GM18909 (cell line): ENCODE data around the gene ALDH7A1.
"Not testable (repeated sequence)": the region's sequence is repeated elsewhere in the genome, so short reads cannot be mapped to it uniquely, and the experiment has no call there.

ENCODE experiments used
- ATAC-seq: cut with Tn5 transposase; IDR thresholded peaks from one replicate; pipeline ENCODE4 v1.9.1; 2021; ENCODE audit warnings: mild to moderate bottlenecking; ENCODE audit not compliant: unreplicated experiment, poor library complexity

ALDH7A1 gene

GRCh38 chr5:126538579-126538978, 56.4 kb downstream of the ALDH7A1 start:
- no peak for ATAC-seq

DNA sequence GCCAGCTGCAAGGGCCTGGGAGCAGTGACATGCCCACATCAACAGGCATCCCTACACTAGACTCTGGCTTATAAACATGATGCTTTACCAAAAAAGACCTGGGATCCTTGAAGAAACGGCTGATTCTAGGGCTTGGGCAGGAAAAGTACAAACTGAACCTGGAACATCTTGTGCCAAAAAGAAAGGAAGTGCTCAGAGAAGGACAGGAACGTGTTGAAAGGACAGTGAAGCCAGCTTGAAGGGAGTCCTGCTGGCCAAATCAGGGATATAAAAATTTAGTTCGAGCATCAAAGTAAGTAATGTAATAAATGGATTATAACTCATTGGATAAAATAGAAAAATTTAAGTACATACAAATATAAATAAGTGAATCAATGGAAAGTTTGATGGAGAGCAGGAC, 58.1 kb downstream of the ALDH7A1 start:
- no peak for ATAC-seq

GRCh38 chr5:126535856-126536545, 59.0 kb downstream of the ALDH7A1 start:
- no peak for ATAC-seq

- ATAC-seq, result no peak
Observed at GRCh38 chr5:126534553-126534952, 60.5 kb downstream of the ALDH7A1 start.

- no peak for ATAC-seq
Observed at GRCh38 chr5:126531543-126532120, 63.4 kb downstream of the ALDH7A1 start.

DNA sequence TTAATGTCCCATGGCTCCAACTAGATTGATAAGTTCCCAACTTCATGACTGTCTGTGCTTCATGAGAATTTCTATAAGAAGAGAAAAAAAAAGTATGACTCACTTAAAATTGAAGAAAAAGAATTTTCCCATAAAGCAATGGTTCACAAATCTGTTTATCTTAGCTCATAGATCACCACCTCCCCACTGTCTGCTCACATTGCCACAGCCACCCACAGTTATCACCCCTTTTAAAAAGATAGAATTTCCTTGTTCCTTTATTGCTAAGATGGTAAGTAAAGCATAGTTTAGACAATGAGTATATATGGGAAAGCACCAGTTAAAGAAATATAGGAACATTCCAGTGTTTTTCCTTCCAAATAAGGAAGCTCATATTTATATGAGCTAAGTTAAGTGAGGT, 67.1 kb downstream of the ALDH7A1 start:
- ATAC-seq, result no peak

DNA sequence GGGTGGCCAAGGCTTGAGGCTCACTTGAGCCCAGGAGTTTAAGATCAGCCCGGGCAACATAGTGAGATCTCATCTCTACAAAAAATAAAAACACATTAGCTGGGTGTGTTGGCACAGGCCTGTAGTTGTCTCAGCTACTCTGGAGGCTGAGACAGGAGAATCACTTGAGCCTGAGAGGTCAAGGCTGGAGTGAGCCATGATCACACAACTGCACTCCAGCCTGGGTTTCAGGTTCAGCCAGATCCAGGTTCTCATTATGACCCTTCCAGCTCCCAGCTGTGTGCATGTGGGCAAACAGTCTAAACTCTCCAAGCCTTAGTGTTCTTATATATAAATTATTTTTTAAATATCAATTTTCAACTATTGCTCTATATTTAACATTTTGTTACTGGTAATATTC, 67.9 kb downstream of the ALDH7A1 start:
- no peak for ATAC-seq

DNA sequence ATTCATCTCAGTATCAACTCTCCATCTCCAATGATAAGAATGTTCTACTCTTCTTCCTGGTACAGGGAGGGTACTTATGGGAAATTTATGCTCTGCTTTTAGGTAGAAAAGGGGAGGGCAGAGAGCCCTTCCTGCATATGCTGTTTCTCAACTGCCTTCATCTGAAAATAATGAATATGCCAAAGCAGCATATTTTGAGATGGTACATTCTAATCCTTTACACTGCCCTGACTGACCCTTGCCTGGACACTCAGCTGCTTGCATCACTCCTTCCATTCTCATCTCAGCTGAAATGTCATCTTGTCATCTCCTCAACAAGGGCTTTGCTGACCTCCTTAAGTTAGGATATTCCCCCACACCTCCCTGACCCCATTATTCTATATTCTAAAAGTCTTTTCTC, 68.5 kb downstream of the ALDH7A1 start:
- ATAC-seq, result no peak

DNA sequence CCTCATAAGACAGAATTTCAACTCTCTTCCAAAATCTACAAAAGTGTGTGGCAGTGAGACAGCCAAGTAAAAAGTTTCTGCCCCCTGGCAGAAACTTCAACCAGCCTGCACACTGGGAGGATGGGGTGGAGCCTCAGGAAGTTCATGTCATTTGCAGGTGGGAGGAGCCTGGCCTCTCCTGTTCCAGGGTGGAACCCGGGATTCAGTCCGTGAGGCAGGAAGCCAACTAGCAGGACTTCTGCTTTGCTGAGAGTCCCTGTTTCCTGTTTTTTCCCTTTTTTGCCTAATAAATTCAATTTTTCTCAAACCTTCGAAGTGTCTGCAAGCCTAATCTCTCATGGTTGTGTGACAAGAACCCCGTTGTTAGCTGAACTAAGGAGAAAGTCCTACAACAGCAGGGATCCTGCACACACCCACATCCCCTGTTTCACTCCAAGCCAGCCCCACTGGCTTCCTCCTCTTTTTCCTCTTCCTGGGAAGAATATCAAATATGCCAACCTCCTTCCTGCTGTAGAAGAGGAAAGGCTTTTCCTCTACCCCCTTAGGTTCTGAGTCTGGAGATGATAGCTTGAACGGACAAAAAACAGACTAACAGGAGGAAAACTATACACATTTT, 69.3 kb downstream of the ALDH7A1 start:
- ATAC-seq, result no peak

GRCh38 chr5:126523818-126524510, 71.1 kb downstream of the ALDH7A1 start:
- ATAC-seq, result no peak

GRCh38 chr5:126521130-126521529, 73.9 kb downstream of the ALDH7A1 start:
- ATAC-seq, result no peak

- no peak for ATAC-seq
Observed at GRCh38 chr5:126520593-126520953, 74.4 kb downstream of the ALDH7A1 start.

GRCh38 chr5:126519637-126520592, 75.1 kb downstream of the ALDH7A1 start:
- ATAC-seq, result no peak

DNA sequence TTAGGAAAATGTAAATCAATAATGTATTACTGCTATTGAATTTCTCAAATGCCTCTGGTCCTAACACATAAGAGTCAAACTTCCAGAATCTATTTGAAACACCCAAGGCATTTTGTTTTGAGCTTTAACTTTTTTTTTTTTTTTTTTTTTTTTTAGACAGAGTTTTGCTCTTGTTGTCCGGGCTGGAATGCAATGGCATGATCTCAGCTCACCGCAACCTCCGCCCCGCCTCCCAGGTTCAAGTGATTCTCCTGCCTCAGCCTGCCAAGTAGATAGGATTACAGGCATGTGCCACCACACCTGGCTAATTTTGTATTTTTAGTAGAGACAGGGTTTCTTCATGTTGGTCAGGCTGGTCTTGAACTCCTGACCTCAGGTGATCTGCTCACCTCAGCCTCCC, 75.8 kb downstream of the ALDH7A1 start:
- ATAC-seq, result not testable (repeated sequence)

GRCh38 chr5:126516852-126517251, 78.2 kb downstream of the ALDH7A1 start:
- no peak for ATAC-seq

DNA sequence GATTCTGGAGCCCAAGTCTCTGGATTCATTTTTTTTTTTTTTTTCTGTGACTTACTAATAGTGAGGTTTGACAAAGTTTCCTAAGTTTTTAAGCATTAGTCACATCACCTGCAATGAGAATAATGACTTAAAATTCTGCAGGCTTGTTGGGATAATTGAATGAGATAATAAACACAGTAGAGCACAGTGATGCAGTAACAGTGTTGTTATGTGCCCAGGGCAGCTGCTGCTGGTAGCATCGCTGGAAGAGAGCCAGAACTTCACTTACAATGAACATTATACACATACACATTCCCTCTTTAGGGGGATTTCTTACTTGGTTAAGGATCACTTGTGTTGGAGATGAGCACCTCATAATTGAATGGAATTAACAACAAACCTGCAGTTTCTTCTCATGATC, 78.9 kb downstream of the ALDH7A1 start:
- no peak for ATAC-seq

DNA sequence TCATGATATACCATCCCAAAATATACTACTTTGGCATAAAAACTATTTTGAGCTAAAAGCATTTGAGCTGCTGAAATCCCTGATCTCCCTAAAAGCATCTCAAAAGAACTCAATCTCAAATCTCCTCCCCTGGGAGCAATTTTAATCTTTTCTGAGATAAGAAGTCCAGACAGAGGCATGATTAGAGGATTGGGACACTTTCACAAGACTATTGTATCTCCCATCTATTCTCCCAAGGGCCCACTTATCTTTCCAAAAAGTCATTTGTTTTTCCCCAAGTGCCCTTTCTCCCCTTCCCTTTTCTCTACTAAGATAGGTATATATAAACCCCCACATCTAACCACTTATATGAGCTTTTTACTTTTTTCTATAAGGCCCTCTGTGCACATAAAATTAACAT, 79.7 kb downstream of the ALDH7A1 start:
- no peak for ATAC-seq

DNA sequence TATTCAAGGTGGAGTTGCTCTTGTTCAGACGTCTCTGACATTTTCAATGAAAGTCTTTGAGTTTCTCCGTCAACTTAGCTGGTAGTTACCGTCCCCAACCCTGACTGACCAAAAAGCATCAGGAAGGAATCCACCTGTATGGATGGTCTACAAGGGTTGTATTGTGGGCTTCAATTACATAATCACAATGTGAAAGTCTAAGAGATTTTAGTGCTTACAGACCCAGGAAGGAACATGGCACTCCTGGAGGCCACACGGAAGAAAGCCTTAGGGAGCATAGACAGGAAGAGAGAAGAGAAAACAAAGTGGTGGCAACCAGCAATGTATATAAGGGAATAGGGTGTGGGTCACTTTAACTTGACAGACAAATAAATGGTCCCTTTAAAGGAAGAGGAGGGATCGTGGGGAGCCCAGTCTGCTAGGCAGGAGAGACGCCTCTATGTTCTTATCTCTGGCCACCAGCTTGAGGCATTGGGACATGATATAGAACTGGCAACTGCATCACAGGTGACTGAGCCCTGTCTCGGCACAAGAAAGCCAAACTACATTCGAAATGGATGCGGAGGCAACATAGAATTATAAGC, 80.4 kb downstream of the ALDH7A1 start:
- ATAC-seq, result no peak

GRCh38 chr5:126514131-126514557, 80.9 kb downstream of the ALDH7A1 start:
- no peak for ATAC-seq

DNA sequence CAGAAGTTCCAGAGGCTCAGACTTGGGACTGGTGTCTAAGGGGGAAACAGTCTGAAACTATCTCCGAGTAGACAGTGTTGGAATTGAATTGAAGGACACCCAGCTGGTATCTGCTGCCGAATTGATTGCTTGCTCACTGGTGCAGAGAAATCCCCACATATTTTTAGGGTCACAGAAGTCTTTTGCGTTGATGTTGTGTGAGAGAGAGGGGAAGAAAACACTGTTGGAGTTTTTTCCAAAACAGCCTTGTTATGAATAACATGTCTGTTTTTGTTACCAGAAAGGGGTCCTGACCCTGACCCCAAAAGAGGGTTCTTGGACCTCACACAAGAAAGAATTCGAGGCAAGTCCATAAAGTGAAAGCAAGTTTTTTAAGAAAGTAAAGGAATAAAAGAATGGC, 81.3 kb downstream of the ALDH7A1 start:
- ATAC-seq, result no peak
